Spleen (tissue), 7 donors: Measurements from ENCODE around the gene SDK1.

ENCODE experiments used
- CTCF ChIP-seq, 11 experiments: fragments of 200-600 bp in 7 of 11; fragments of 450-650 bp in 4 of 11; sonication (generic) in 4 of 11; IDR thresholded peaks in 8 of 11; conservative IDR thresholded peaks in 3 of 11; 1 replicate in 7 of 11; 2 replicates in 4 of 11; pipeline versions ENCODE4 v1.4.0 to v1.8.0; 2016 to 2021; ENCODE audit warnings: antibody characterized with exemption in 11 of 11, inconsistent platforms in 4 of 11, mild to moderate bottlenecking in 1 of 11
- POLR2AphosphoS5 ChIP-seq, 3 donors: sonication (generic); formaldehyde crosslinking; IDR thresholded peaks; one replicate each; pipeline ENCODE4 v1.5.1; 2017; ENCODE audit warnings: antibody characterized with exemption in 3 of 3
- donor health status: DM: no; HTN: no; CAD: no; lungs with moderate emphysema.
- donor health status: DM: no; HTN: no; CAD: no.
- donor health status: DM: no; HTN: no; CAD: no.

GRCh38 chr7:3670898-3671297, 369.8 kb downstream of the SDK1 start:
- TF ChIP-seq CTCF (IDR thresholded peaks at IDR 0.05 in 8 of 11, conservative IDR thresholded peaks at IDR 0.05 in 3 of 11) (no peak), POLR2AphosphoS5 (IDR thresholded peaks at IDR 0.05) (no peak)
